T-helper 2 cell treated with Interferon-gamma antibody and Interleukin-4, amounts not matched to agents 100 ng/mL and 5 ng/mL, for 36 hours (primary cell): ENCODE data around the gene CACNA1F. TPM values are rescaled to one million over a fixed set of nuclear protein-coding genes. Genes with fewer than 3 reads are reported as not detected.

Source experiments
- intact Hi-C: fragments of 100-400 bp; cut with micrococcal nuclease; formaldehyde crosslinking; loops from one replicate; pipeline ENCODE4 v1.15.1; 2023
- total RNA-seq: library from RNA; stranded (reverse); gene quantifications from 2 replicates; pipeline ENCODE4 v1.2.3, GENCODE V29; 2022

The CACNA1F gene
- total RNA-seq, 1 donor from 2014 or later, result 0.36 TPM

DNA sequence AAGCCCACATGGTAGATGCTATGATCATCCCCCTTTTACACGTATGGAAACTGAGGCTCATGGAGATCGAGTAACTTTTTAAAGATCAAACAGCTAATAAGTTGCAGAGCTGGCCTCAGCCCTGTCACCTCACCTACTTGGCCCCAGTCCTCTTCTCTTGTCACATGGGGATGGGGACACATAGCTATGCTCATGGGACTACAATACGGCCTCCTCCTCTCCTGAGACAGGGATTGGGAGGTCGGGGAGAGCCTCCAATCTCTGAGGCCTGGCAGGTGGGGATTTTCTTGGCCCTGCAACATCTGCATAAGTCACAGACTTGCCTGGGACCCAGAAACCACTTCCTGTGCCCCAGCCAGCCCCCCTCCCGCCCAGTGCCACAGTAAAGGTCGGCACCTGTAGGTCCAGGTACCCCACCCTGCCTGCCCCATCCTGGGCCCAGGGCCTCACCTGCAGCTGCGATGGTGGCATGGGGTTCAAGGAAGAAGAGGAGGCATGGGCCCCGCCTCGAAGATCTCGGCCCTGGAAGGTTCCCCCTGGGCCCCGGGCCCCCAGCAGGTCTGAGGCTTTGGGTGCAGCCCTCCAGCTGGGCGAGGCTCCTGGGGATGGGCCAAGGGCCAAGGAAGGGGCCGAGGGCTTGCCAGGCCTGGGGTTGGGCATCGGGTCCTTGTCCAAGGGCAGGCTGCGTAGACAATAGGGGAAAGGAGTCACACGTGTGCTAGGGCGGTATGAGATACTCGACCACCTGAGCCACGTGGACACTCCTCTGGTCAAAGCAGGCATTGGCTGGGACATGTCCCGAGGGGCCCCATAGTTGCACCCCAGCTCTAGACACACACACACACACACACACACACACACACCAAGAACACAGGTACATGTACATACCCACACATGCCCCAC, 25.0 kb upstream of the CACNA1F start:
- intact Hi-C loops, result no loop called here

DNA sequence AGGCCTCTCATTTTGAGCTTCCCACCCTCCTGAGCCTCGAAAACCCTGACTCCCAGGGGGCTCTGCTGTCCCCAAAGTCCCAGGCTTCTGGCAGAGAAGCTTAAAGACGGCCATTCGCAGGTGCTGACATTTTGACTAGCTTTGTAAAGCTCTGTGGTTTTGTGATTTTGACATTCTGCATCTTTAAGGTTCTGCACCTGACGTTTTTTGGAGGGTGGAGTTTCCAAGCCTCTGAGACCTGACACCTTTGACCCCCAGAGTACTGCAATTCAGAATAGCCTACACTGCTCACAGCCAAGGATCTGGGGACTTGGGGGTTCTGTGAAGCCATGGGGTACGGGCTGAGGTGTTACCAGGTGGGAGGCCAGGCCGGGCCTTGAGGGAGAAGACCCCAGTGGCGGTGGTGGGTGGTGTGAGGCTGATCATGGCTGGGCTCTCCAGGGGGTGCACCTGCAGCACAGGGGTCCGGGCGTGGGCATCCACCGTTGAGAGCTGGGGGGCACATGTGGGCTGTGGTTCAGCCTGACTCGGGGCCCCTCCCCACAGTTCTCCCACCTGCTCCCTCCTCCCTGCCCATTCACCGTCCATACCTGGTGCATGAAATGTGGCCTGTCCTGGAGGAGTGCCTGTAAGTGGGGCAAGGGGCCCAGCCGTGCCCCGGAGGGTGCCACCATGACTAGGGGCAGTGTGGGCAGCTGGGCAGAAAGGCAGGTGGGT, 24.1 kb upstream of the CACNA1F start:
- intact Hi-C loops, result no loop called here

DNA sequence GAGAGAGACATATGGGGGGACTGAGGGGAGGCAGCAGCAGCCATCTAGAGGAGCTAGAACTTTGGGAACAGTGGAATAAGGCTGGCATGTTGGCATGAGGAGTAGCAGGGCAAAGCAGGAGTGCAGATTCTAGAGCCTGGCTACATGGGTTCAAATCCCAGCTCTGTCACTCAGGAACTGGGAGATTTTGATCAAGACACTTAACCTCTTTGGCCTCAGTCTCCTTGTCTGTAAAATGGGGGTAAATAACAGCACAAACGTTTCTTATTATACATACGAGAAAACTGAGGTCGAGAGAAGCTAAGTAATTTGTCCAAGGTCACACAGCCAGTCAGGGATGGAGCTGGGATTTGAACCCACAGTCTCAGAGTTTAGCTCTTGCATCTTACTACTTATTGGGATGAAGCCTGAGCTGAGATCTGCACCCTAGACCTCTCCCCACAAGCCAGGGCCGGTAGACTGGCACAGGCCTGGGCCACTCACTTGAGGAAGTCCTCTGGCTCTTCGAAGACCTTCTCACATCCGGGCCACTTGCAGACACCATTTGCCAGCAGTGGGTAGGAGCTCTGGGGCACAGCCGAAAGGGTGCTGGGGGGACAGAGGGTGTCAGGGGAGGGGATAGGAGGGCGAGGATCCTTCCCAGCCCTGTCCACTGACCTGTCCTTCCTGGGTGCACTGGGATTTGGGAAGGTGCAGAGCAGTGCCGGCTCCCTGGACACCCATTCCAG, 23.3 kb upstream of the CACNA1F start:
- intact Hi-C loops, result no loop called here

DNA sequence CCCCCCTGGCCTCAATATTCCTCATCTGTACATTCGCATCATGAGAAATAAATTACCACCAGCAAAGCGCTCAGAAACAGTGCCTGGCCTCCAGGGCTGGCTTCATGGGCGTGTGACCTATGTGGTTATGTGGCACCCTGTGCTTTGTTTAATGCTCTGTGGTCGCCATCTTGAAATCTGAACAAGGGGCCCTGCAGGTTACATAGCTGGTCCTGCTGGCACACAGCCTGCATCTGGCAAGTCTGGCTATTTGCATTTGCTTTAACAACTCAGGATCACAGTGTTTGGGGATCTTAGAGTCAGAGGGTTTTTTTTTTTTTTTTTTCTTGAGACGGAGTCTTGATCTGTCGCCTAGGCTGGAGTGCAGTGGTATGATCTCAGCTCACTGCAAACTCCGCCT, 21.5 kb upstream of the CACNA1F start:
- intact Hi-C loops, result no loop called here

DNA sequence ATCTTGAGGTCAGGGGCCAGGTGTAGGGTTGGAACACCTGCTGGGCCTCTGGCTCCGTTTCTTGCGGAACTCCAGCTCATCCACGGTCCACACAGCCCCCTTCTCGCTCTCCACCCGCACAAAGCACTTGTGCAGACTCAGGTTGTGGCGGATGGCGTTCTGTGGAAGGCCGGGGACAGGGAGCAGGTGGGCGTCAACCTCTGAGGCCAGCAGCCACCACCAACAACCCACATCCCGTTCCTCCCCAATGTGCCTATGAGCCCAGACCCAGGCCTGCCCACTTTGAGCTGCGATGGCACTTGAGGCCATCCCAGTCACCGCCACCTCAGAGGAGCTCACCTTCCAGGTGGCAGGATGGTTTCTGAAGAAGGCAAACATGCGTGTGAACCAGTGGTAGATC, 18.2 kb upstream of the CACNA1F start:
- intact Hi-C loops, result no loop called here

DNA sequence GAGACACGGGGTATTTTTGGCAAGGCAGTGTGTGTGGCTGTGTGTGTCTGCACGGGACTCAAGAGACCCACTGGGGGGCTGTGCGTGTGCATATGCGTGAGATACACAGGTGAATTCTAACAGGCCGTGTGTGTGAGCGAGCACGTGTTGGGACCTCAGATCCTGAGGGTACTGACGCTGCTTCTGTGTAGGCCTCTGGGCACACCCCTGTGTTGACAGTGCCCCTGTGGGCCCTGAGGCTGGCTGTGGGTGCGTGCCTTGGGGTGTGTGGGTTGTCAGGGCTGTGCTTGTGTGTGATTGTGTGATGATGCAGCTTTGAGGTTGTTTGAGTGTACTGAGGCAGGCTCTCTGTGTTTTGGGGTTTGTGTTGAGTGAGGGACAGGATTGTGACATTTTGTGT, 17.4 kb upstream of the CACNA1F start:
- intact Hi-C loops, result no loop called here

DNA sequence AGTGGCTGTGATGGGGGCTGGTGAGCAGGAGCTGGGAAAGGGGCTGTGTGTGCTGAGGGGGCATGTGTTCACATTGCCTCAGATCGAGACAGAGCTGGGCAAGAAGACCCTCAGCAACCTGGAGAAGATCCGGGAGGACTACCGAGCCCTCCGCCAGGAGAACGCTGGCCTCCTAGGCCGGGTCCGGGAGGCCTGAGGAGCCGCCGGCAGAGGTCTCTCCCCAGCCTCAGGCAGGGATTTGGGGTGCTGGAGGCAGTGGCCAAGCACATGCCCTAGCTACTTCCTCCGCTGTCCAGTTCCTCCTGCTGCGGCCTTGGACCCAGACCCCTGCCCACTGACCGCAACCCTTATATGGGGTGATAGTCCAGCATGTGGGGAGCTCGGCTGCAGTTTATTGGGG, 16.9 kb upstream of the CACNA1F start:
- intact Hi-C loops, result no loop called here

DNA sequence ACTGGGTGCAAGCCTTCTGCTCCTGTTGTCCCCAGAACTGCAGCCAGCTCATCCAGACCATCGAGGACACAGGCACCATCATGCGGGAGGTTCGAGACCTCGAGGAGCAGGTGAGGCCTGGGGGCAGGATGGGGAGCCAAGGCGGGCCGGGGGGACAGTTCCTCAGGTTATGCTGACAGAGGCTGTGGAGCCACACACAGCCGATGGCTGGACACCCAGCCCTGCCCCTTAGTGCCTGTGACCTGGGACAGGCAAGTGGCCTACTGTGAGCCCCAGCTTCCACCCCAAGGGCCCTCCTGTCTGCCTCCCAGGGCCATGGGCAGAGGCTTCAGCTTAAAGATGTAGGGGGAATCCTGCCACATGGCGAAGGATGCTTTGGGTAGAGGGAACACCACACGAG, 16.5 kb upstream of the CACNA1F start:
- intact Hi-C loops, result no loop called here

DNA sequence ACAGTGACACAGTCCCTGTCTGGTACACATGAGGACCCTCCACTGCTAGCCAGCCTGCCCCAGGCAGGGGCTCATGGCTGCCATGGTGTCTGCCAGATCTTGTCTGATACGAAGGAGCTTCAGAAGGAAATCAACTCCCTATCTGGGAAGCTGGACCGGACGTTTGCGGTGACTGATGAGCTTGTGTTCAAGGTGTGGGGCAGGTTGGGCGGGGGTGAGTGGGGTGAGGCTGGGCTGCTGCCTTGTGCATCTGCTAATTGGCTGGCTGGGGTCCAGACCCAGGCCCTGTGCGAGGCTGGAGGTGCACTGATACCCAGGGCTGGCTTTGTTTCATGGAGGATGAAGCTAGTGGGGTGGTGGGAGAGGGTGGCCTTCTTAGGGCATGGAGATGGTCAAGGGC, 15.9 kb upstream of the CACNA1F start:
- intact Hi-C loops, result no loop called here

DNA sequence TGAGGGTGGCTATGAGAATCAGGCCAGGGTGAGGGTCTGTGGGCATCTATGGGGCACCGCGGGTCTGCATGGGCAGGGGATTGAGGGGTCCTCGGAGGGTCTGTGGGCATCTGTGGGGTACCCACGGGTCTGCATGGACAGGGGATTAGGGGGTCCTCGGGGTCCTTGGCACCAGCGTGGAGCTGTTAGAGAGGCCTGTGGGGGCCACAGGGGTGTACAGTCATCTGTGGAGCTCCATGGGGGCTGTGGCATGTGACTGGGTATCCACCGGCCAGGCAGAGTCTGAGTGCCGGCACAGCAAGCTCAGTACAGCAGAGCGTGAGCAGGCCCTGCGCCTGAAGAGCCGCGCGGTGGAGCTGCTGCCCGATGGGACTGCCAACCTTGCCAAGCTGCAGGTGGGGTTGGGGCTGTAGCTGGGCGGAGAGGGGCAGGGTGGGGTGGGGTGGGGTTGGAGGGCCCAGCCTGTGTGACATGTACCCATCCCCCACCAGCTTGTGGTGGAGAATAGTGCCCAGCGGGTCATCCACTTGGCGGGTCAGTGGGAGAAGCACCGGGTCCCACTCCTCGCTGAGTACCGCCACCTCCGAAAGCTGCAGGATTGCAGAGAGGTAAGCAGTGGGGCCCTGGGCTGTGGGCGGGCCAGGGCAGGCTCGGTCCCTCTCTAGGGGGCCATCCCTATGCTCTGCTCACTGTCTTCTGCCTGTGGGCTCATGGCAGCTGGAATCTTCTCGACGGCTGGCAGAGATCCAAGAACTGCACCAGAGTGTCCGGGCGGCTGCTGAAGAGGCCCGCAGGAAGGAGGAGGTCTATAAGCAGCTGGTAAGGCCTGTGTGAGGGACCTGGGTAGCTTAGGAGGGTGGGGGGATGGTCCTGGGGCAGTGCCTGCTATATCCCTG, 15.0 kb upstream of the CACNA1F start:
- intact Hi-C loops, result no loop called here

DNA sequence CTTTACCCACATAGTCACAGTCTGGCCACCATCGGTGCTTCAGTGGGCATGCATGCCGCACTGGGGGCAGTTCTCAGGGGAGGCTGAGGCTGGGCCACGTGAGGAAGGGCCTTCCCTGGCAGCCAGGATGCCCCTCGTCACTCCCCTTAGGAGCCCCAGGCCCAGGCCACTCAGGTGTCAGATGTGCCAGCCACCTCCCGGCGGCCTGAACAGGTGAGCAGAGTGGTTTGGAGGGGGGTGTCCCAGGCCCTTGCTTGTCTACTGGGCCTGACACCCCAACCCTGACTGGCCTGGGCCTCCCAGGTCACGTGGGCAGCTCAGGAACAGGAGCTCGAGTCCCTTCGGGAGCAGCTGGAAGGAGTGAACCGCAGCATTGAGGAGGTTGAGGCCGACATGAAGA, 14.2 kb upstream of the CACNA1F start:
- intact Hi-C loops, result no loop called here

DNA sequence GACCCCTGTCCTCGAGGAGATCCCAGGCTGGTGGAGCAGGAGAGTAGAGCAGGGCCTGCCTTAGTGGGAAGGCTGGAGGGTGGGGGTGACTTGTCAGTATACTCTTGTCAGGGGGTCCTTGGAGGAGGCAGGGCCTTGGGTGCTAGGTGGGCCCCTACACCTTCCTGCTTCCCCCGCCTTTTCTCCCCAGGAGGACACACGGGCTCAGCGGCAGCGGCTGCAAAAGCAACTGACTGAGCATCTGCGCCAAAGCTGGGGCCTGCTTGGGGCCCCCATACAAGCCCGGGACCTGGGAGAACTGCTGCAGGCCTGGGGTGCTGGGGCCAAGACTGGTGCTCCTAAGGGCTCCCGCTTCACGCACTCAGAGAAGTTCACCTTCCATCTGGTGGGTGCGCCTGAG, 13.4 kb upstream of the CACNA1F start:
- intact Hi-C loops, result no loop called here

DNA sequence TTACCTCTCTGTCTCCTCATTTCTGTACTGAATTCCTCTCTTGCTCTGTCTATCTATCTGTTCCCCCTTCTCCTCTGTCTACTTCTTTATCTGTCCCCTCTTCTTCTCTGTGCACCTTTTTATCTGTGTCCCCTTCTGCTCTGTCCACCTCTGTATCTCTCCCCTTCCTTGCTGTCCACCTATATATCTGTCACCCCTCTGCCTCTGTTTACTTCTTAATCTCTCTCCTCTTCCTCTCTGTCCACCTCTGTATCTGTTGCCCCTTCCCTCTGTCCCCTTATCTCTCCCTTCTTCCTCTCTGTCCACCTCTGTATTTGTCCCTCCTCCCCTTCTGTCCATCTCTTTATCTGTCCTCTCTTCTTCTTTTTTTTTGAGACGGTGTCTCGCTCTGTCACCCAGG, 11.1 kb upstream of the CACNA1F start:
- intact Hi-C loops, result no loop called here

DNA sequence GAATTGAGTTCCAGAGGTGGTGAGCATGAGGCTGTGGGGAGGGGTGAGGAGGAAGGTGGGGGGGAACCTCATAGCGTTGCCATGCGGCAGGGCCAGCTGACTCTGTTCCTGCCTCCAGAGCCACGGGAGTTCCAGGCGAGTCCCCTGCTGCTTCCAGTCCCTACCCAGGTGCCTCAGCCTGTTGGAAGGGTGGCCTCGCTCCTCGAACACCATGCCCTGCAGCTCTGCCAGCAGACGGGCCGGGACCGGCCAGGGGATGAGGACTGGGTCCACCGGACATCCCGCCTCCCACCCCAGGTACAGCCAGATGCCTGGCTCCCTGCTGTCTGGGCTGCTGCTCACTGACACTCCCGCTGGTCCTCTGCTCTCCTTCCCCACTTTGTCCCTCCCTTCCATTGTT, 10.0 kb upstream of the CACNA1F start:
- intact Hi-C loops, result no loop called here

DNA sequence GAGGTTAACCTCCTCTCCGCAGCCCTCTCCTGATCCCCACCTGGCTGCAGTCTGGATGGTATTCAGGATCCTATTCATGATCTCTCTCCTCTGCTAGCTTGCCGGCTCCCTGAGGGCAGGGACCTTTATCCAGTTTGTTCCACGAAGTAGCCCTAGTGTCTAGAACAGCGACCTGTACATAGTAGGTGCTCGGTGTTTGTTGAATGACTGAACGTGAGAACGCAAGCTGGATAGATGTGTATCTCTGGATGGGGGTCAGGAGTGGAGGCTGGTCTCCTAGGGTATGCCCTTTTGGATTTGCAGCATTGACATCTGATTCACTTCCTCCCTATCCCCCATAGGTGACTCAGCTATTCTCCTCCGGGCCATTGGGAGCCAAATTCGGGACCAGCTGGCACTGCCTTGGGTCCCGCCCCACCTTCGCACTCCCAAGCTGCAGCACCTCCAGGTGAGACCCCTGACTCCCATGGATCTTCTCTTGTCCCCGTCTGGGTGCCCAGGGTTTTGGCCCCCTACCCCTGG, 9.5 kb upstream of the CACNA1F start:
- intact Hi-C loops, result no loop called here

DNA sequence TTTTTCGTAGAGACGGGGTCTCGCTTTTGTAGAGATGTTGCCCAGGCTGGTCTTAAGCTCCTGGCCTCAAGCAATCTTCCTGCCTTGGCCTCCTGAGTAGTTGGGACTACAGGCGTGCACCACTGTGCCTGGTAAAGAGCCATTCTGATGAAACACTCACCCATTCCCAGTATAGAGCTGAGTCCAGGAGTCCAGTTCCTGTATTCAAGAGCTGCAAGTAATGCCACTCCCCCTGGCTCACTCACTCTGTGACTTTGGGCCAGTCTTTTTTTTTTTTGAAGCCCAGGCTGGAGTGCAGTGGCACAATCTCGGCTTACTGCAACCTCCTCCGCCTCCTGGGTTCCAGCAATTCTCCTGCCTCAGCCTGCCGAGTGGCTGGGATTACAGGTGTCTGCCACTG, 5.6 kb upstream of the CACNA1F start:
- intact Hi-C loops, result no loop called here

DNA sequence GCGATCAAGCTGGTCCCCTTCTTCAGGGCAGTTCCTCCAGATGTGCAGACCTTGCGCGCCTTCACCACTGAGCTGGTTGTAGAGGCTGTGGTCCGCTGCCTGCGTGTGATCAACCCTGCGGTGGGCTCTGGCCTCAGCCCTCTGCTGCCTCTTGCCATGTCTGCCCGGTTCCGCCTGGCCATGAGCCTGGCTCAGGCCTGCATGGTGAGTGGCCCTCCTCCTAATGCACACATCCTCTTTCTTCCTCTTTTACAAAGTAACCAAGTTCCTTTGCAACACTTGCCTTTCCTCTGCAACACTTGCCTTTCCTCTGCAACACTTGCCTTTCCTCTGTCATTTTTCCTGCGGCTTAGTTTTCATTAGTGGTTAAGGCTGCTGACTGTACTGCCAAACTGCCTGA, 3.9 kb upstream of the CACNA1F start:
- intact Hi-C loops, result no loop called here

DNA sequence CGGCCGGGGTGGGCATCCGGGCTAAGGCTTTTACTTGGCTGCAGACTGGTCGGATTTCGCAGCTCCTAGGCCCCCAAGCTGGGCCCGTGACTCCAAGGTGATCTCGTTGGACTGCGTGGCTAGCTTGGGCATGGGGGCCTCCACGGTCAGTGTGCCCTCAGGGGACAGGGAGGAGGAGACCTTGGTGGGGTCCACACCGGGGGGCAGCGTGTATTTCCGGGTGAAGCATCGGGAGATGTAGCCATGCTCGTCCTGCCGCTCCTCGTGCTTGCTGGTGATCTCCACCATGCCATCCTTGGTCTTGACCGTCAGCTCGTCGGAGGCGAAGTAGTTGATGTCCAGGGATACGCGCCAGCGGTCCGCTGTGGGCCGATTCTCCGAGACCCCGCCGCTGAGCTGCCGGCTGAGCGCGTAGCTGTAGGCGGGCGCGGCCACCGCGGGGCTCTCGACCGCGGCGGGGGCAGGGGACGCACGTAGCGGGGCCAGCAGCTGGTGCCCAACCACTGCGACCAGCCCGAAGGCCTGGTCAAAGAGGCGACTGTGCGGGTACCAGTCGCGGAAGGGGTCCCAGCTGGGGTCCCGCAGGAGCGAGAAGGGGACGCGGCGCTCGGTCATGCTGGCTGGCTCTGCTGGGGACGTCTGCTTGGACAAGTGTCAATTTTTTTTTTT, 881 bp upstream of the CACNA1F start:
- intact Hi-C loops, result no loop called here

DNA sequence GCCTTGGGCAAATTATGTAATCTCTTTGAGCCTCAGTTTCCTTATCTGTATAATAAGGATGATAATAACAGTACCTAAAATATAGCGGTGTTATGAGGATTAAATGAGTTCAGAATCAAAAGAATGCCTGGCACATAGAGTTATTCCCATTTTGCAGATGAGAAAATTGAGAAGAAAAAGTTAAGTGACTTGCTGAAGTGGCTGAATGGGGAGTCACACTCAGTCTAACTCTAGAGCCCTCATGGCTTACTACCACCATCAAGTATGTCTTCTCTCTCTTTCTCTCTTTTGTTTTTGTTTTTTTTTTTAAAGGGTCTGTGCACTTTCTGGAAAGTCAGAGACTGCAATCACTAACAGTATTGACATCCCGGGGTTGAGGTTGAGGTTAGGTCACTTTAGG, 615 bp downstream of the CACNA1F start:
- intact Hi-C loops, result no loop called here

DNA sequence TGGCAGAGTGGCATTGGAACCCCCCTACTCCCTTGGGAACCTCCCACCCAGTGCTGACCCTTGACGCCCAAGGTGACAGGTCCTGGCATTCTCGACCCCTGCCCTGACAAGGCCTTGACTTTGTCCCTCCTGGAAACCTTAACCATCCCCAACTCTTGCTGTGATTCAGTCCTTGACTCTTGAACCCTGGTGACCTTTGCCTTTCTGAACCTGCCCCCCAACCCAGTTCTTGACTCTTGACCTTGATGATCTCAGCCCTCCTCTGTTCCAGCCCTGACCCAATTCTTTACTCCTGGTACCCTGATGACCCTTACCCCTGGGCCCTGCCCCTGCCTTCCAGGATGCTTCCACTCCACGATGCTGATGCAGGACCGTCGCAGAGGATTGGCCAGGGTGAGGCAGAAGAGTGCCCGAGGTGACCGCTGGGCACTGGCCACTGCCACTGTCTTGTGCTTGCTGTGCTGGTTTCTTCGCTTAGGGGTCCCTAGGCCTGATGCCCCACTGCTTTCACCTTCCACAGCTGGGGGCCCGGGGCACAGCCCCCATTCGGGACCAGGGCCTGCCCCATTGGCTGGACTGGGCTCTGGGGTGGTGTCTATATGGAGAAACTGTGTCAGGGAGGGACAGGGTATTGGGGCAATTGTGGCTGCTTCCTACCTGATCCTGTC, 1.7 kb downstream of the CACNA1F start:
- intact Hi-C loops, result loop anchor here (2.0 kb wide), 1 partner anchor 31 kb away; the partner anchor contains the start of gene SYP
